Kidney epithelial cell (primary cell): ENCODE results near the gene CELSR1. TPM values are rescaled to one million over a fixed set of nuclear protein-coding genes. Genes with fewer than 3 reads are reported as not detected.

ENCODE experiments used
- DNase-seq: peaks from one replicate; pipeline ENCODE4 v3.0.0-alpha.2; 2010; ENCODE audit warnings: low read depth
- H3K27me3 ChIP-seq: 2 replicates; pipeline ENCODE4 v1.6.0; 2011; ENCODE audit warnings: low read length; ENCODE audit not compliant: control insufficient read depth, insufficient read depth
- H3K36me3 ChIP-seq: 2 replicates; pipeline ENCODE4 v1.5.1; 2011; ENCODE audit warnings: low read length; ENCODE audit not compliant: control insufficient read depth, insufficient read depth
- H3K4me3 ChIP-seq: 2 replicates; pipeline ENCODE4 v1.5.1; 2011; ENCODE audit warnings: low read depth, mild to moderate bottlenecking, control low read depth, low read length
- total RNA-seq: library from RNA; depleted of rRNA; stranded (reverse); fragments of >200 nt; gene quantifications from 2 replicates; pipeline ENCODE4 v1.2.3, GENCODE V29; 2015
- TF ChIP-seq, protein P1 (sequence below): IDR thresholded peaks from 2 replicates; pipeline ENCODE4 v1.5.1; 2011; ENCODE audit warnings: mild to moderate bottlenecking, moderate library complexity, low read length, control low read depth, inconsistent platforms; ENCODE audit not compliant: insufficient read depth, poor library complexity, severe bottlenecking

CELSR1 gene
- total RNA-seq, 1 donor from 2014 or later, result 180 TPM

DNA sequence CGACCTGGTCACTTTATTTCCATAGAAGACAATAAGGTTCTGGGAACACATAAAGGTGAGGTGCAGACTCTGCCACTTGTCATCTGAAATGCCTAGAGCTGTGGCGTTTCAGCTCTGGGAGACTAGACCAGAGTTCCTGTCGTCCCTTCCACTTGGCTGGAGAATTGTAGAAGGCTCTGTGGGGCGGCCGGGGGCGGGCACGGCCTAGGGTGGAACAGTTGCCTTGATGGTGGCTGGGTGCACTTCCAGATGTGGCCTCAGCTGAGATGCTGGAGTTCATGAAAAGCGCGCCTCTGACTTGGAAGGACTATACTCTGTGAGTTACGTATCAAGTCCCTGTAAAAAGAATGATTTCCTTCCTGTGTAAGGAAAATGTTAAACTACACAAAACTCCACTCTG, 185.1 kb downstream of the CELSR1 start:
- H3K4me3 ChIP-seq, result no peak overlapping the region
- H3K27me3 ChIP-seq, result no peaks in the 10 kb centered on the region
- peaks cover 3% of the 10 kb centered on the region for H3K36me3 ChIP-seq
- TF ChIP-seq, protein P1, sequence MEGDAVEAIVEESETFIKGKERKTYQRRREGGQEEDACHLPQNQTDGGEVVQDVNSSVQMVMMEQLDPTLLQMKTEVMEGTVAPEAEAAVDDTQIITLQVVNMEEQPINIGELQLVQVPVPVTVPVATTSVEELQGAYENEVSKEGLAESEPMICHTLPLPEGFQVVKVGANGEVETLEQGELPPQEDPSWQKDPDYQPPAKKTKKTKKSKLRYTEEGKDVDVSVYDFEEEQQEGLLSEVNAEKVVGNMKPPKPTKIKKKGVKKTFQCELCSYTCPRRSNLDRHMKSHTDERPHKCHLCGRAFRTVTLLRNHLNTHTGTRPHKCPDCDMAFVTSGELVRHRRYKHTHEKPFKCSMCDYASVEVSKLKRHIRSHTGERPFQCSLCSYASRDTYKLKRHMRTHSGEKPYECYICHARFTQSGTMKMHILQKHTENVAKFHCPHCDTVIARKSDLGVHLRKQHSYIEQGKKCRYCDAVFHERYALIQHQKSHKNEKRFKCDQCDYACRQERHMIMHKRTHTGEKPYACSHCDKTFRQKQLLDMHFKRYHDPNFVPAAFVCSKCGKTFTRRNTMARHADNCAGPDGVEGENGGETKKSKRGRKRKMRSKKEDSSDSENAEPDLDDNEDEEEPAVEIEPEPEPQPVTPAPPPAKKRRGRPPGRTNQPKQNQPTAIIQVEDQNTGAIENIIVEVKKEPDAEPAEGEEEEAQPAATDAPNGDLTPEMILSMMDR, result no peak
- no peak for DNase-seq

DNA sequence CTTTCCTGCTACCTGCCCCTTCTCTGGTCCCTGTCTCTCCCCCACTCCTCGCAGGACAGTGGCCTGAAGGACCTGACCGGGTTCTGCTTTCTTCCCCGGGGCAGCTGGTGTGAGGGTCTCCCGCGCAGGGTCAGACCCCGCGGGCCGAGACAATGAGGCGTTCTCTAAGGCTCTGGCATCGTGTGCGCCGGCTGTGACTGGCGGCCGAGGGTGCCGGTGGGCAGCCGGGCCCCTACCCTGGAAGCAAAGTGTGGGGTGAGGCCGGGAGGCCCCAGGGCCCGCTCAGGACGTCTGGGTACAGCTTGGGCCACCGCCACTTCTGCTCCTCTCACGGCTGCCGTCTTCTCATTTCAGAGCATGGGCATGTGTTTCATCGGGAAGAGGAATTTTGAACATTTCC, 185.7 kb downstream of the CELSR1 start:
- Histone ChIP-seq H3K4me3 (no peak overlapping the region), H3K27me3 (no peaks in the 10 kb centered on the region), H3K36me3 (peaks cover 2% of the 10 kb centered on the region)
- TF ChIP-seq, protein P1, result no peak
- no peak for DNase-seq

DNA sequence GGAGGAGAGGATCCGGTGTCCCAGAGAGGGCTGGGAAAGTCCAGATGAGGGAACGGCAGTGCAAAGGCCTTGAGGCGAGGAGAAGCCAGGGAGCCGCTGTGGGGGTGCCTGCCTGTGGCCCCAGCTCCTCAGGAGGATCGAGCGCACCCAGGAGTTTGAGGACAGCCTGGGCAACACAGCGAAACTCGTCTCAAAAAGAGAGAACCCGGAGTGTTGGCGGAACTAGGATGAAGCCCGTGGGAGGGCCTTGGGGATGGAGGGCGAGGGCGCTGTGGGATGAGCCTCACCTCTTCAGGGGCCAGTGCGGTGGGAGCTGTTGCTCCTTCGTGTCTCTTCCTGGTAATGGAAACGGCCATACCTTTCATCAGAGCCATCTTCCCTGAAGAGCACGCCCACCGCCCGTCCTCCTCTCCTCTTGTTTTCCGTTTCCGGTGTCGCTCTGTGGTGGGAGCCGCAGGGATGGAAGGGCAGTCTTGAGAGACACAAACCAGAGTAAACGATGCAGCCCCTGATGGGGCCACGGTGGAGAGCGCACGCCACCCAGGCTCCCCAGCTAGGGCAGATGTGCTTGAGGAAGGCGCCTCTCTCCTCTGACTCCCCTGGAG, 186.2 kb downstream of the CELSR1 start:
- peaks cover 3% of the 10 kb centered on the region for H3K36me3 ChIP-seq
- H3K27me3 ChIP-seq, result no peaks in the 10 kb centered on the region
- H3K4me3 ChIP-seq, result no peak overlapping the region
- no peak for DNase-seq
- TF ChIP-seq, protein P1, result no peak

DNA sequence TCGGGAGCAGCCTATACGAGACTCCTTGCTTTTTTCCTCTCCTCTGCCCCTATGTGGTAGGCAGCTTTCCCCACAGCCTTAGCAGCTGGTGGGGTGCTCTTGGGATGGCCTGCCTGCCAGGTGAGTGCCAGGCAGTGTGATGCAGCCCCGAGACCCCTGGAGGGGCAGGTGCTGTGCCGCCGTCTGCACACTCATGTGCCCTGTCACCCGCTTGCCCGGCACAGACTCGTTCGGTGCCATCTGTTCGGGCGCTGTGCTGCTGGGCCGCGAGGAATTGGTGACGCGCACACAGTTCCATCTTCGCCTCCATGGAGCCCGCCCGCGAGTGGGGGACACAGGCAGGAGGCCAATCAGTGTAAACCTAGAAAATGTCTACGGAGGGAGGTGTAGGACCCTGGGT, 186.8 kb downstream of the CELSR1 start:
- no peaks in the 10 kb centered on the region for H3K27me3 ChIP-seq
- H3K36me3 ChIP-seq, result peaks cover 4% of the 10 kb centered on the region
- DNase-seq, result no peak
- H3K4me3 ChIP-seq, result no peak overlapping the region
- TF ChIP-seq, protein P1, result no peak

DNA sequence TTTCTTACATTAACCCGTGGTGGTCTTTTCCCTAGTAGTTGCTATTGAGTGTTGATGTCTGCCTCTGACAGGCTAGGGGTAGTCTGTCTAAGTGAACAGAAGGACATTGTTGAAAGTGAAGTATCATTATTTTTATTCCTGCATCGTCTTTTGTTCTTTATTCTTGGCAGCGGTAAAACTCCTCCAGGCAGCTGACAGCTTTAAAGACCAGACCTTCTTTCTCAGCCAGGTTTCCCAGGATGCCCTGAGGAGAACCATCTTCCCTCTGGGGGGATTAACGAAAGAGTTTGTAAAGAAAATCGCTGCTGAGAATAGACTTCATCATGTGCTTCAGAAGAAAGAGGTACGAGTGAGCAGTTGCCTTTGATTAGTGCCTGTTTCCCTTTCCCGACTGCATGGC, 187.3 kb downstream of the CELSR1 start:
- no peak overlapping the region for H3K4me3 ChIP-seq
- DNase-seq, result no peak
- TF ChIP-seq, protein P1, result no peak
- H3K36me3 ChIP-seq, result peaks cover 4% of the 10 kb centered on the region
- no peaks in the 10 kb centered on the region for H3K27me3 ChIP-seq

DNA sequence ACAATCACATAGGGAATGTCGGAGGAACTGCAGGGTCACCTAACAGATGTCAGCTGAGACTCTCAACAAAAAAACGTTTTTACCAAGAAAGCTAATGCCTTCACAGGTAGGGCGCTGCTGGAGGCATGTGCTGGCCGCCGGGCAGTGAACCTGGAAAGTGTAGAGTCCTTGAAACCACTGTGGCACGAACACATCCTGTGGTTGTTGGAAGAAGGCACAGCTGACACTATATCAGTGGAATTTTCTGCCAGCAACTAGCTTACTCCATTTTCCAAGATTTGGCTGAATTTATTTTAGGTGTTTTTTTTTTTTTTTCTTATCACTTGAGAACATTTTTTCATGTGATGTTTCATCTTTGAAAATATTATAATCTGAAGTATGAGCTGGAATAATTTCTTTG, 187.7 kb downstream of the CELSR1 start:
- Histone ChIP-seq H3K27me3 (no peaks in the 10 kb centered on the region), H3K4me3 (no peak overlapping the region), H3K36me3 (peaks cover 4% of the 10 kb centered on the region)
- DNase-seq, result no peak
- TF ChIP-seq, protein P1, result no peak
